NOMO-1 treated with DMSO at 0.1 percent for 48 hours (cell line): ENCODE data around the gene GOLGA6C.
"Not testable (repeated sequence)": the region's sequence is repeated elsewhere in the genome, so short reads cannot be mapped to it uniquely, and the experiment has no call there.

Experiments used
- DNase-seq: peaks from one replicate; lab custom pipeline; 2025; ENCODE audit not compliant: unreplicated experiment; lab: John Stamatoyannopoulos, UW

GOLGA6C gene

DNA sequence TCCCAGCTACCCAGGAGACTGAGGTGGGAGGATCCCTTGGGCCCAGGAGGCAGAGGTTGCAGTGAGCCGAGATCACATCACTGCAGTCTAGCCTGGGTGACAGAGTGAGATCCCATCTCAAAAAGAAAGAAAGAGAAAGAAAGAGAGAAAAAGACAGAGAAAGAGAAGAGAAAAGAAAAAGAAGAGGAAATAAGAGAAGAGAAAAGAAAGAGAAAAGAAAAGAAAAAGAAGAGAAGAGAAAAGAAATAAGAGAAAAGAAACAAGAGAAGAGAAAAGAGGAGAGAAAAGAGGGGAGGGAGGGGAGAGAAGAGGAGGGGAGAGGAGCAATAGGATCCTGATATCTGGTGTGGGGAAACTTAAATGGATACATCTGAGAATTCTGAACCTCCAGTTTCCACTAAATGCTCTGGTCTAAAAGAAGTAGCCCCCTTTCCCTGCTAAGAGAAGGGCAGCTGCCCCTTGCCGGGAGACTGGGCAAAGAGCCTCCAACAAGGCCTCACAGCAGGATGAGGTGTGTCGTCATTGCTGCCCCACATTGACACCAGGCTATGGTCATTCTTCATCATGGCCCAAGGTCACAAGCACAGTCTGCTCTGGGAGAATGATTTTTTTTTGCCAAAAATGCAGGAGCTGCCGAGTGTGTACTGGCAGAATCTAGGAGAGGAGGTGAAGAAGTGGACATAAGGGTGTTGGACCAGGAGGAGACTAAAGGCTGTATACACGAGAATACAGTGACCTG lies 56.6 kb downstream of the GOLGA6C start:
- no peak for DNase-seq

- not testable (repeated sequence) for DNase-seq
Observed at GRCh38 chr15:75319231-75319897, 61.2 kb downstream of the GOLGA6C start.
